NB4 (cell line): ENCODE results near the gene MPC1.
A peak's percentile ranks its signal among the peaks of the same experiment; 100 is the strongest.

Experiments
- DNase-seq: peaks from one replicate; pipeline ENCODE4 v3.0.0; 2010; ENCODE audit warnings: low read depth
- H3K4me3 ChIP-seq: one replicate; pipeline ENCODE4 v1.5.1; 2011; ENCODE audit warnings: mild to moderate bottlenecking, low read depth, low read length, moderate library complexity
- MYC ChIP-seq: IDR thresholded peaks from 2 replicates; pipeline ENCODE4 v1.6.1; 2011; ENCODE audit warnings: low read depth, low read length
- POLR2A ChIP-seq: IDR thresholded peaks from 2 replicates; pipeline ENCODE4 v1.6.1; 2011; ENCODE audit warnings: mild to moderate bottlenecking; ENCODE audit not compliant: insufficient read length; ENCODE audit errors: extremely low read depth
- TF ChIP-seq, protein P1 (sequence below): IDR thresholded peaks from 2 replicates; pipeline ENCODE4 v1.6.1; 2011; ENCODE audit warnings: low read depth, low read length
- TF ChIP-seq, protein P2 (sequence below): IDR thresholded peaks from one replicate; pipeline ENCODE4 v1.5.1; 2012; ENCODE audit warnings: low read depth, low read length

The MPC1 gene

DNA sequence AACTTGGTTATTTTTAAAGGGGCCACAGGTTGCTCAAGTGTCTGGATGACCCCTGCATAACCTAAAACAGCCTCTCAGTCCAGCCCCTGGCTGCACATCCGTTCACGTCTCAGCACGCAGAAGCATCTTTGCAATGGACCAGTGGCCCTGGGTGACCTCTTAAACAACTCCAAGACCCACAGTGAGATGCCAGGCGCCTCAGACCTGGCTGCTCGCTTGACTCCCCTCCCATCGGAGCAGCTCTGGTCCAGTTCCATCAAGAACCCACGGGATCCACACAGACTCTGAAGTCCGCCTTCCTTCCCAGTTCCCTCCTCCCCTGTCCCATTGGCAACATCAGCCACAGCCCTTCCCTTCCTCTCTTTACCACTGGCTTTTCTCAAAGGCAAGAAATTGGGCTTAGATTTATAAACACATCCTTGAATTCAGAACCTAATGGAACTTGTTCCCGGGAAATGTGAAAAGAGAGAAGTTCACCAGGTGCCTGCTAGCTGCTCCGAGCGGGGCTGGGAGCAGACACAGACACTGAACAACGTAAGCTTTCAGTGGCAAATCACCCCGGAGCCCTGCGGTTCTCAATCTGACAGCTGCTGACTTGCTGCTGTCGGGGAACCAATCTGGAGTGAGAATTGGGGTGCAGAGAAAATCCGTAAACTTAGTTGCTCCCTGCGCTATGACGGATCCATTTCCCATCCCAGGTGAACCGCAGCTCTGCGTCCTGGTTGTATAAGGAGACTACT is 39.6 kb upstream of the MPC1 start:
- no peak for TF ChIP-seq POLR2A
- TF ChIP-seq, protein P1, sequence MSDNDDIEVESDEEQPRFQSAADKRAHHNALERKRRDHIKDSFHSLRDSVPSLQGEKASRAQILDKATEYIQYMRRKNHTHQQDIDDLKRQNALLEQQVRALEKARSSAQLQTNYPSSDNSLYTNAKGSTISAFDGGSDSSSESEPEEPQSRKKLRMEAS, result no peak
- TF ChIP-seq, protein P2, sequence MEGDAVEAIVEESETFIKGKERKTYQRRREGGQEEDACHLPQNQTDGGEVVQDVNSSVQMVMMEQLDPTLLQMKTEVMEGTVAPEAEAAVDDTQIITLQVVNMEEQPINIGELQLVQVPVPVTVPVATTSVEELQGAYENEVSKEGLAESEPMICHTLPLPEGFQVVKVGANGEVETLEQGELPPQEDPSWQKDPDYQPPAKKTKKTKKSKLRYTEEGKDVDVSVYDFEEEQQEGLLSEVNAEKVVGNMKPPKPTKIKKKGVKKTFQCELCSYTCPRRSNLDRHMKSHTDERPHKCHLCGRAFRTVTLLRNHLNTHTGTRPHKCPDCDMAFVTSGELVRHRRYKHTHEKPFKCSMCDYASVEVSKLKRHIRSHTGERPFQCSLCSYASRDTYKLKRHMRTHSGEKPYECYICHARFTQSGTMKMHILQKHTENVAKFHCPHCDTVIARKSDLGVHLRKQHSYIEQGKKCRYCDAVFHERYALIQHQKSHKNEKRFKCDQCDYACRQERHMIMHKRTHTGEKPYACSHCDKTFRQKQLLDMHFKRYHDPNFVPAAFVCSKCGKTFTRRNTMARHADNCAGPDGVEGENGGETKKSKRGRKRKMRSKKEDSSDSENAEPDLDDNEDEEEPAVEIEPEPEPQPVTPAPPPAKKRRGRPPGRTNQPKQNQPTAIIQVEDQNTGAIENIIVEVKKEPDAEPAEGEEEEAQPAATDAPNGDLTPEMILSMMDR, result no peak
- no peak for TF ChIP-seq MYC
- no peak for DNase-seq
- no peak overlapping the region for H3K4me3 ChIP-seq

DNA sequence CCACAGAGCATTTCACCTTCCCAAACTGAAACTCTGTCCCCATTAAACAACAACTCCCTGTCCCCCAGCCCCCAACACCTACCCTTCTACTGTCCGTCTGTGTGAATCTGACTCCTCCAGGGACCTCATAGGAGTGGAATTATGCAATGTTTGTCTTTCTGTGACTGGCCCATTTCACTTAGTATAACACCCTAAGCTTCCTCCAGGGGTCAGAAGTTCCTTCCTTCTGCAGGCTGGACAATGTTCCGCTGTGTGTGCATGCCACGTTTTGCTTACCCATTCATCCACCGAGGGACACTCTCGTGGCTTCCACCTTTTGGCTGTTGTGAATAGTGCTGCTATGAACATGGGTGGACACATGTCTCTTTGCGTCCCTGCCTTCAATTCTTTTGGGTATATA is 37.6 kb upstream of the MPC1 start:
- TF ChIP-seq POLR2A (no peak), MYC (peak; percentile 59; the same call in 1 of the 2 replicates)
- TF ChIP-seq, protein P2, result peak; percentile 32
- TF ChIP-seq, protein P1, result peak; percentile 65
- H3K4me3 ChIP-seq, result no peak overlapping the region
- DNase-seq, result peak; percentile 82

DNA sequence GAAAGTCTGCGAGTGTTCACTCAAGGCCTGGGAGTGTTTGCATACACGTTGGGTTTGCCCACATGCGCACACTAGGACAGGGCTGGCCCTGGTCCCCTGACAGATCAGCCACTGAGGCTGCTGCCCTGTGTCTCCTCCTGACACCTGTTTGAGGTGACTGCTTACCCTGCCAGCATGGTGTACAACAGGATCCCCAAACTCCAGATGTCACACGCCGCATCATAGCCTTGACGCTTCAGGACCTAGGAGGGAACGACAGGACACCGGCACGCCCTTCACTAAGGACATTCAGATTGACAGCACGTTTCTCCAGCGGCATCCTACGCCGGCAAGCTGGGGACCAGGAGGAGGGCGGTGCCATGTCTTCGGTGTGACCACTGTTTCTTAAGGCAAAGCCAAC is 37.0 kb upstream of the MPC1 start:
- no peak for DNase-seq
- H3K4me3 ChIP-seq, result no peak overlapping the region
- TF ChIP-seq POLR2A (no peak), MYC (no peak)
- TF ChIP-seq, protein P1, result no peak
- TF ChIP-seq, protein P2, result no peak

DNA sequence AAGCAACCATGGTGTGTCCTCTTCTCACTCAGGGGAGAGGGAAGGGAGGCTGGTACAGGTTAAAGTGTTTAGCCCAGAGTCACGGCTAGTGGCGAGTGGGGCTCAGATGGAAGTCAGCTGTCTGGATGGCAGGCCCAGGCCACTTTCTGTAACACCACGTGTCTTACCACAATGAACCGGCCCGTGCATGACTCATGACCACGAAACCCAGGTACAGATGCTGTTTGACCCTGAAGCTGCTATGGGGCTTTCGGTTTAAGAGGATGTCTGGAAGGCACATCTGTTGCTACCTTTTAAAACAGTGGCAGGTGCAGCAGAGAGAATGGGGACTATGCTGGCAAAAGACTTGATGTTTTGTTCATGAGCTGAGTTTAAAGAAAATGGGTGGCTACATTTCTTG is 36.5 kb upstream of the MPC1 start:
- no peak overlapping the region for H3K4me3 ChIP-seq
- DNase-seq, result peak; percentile 80
- TF ChIP-seq, protein P1, result peak; percentile 93
- TF ChIP-seq, protein P2, result no peak
- TF ChIP-seq MYC (no peak; the same call in 1 of the 2 replicates), POLR2A (no peak)

DNA sequence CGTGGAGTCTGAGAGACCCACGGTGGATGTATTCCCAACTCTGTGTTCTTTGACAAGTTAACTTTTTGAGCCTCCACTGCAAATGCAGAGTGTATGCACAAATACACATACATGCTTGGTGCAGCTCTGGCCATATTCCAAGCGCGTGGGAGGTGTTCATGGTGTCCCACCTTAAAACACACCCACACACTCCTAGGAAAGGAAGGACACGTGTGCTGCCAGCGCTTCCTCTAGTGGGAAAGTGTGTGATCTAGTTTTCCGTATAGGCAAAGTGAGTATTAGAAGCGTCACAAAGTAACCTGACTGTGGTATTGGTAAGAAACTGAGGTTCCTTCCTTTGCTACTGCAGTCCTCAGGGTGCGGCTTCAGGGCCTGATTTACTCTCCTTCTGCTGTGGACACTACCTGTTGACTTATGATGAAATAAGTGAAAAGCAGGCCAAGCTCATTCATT is 36.0 kb upstream of the MPC1 start:
- TF ChIP-seq MYC (no peak), POLR2A (no peak)
- TF ChIP-seq, protein P1, result no peak
- TF ChIP-seq, protein P2, result no peak
- no peak overlapping the region for H3K4me3 ChIP-seq

More for the DNA sequence above, 36.0 kb upstream of the MPC1 start:
- DNase-seq, result no peak
